Smooth muscle cell (in vitro differentiated cells): ENCODE results near the gene HIC1. TPM values are rescaled to one million over a fixed set of nuclear protein-coding genes. Genes with fewer than 3 reads are reported as not detected.

ENCODE experiments used
- DNase-seq: peaks from one replicate; lab custom pipeline; 2025; ENCODE audit not compliant: unreplicated experiment; lab: John Stamatoyannopoulos, UW
- H2AFZ ChIP-seq: fragments of 200-600 bp; sonication (generic); 2 replicates; pipeline ENCODE4 v1.6.0; 2016; ENCODE audit warnings: antibody characterized with exemption, low read depth, mild to moderate bottlenecking
- H3F3A ChIP-seq: fragments of 200-600 bp; sonication (generic); 2 replicates; pipeline ENCODE4 v1.6.0; 2017; ENCODE audit warnings: antibody characterized with exemption, low read depth
- H3K27ac ChIP-seq: fragments of 200-600 bp; sonication (generic); 2 replicates; pipeline ENCODE4 v1.5.1; 2016; ENCODE audit warnings: low read depth, mild to moderate bottlenecking
- H3K27me3 ChIP-seq: fragments of 200-600 bp; sonication (generic); 2 replicates; pipeline ENCODE4 v1.6.1; 2016; ENCODE audit warnings: low read depth, mild to moderate bottlenecking
- H3K36me3 ChIP-seq: fragments of 200-600 bp; sonication (generic); 2 replicates; pipeline ENCODE4 v1.5.1; 2016; ENCODE audit warnings: low read depth
- H3K4me1 ChIP-seq: fragments of 200-600 bp; sonication (generic); 2 replicates; pipeline ENCODE4 v1.5.1; 2016; ENCODE audit warnings: low read depth
- H3K4me2 ChIP-seq: fragments of 200-600 bp; sonication (generic); 2 replicates; pipeline ENCODE4 v1.6.0; 2016; ENCODE audit warnings: mild to moderate bottlenecking
- H3K4me3 ChIP-seq: fragments of 200-600 bp; sonication (generic); 2 replicates; pipeline ENCODE4 v1.5.1; 2016; ENCODE audit warnings: mild to moderate bottlenecking
- H3K79me2 ChIP-seq: fragments of 200-600 bp; sonication (generic); 2 replicates; pipeline ENCODE4 v1.6.0; 2016; ENCODE audit warnings: low read depth, mild to moderate bottlenecking
- H3K9ac ChIP-seq: fragments of 200-600 bp; sonication (generic); 2 replicates; pipeline ENCODE4 v1.6.0; 2016; ENCODE audit warnings: low read depth
- H3K9me3 ChIP-seq: fragments of 200-600 bp; sonication (generic); replicated peaks from 2 replicates; pipeline ENCODE4 v1.5.1; 2016; ENCODE audit warnings: low read depth
- H4K20me1 ChIP-seq: fragments of 200-600 bp; sonication (generic); 2 replicates; pipeline ENCODE4 v1.6.0; 2016; ENCODE audit warnings: low read depth
- WGBS: methylation state at CpG from one replicate; pipeline ENCODE4 v1.1.7; 2016; ENCODE audit warnings: low lambda C conversion rate; 5-methylcytosine and 5-hydroxymethylcytosine counted together
- polyA plus RNA-seq: library from polyadenylated mRNA; unstranded; fragments of >200 nt; fragmentation: Nextera tagmentation; extraction: Ambion mirVana; gene quantifications from 2 replicates; pipeline ENCODE4 v1.2.1, GENCODE V29; 2016
- total RNA-seq: library from RNA; depleted of rRNA; stranded (reverse); fragments of >200 nt; gene quantifications from 2 replicates; pipeline ENCODE4 v1.2.3, GENCODE V29; 2014
- TF ChIP-seq, protein P1 (sequence below): fragments of 200-600 bp; sonication (generic); IDR thresholded peaks from 2 replicates; pipeline ENCODE4 v1.5.1; 2017; ENCODE audit warnings: borderline replicate concordance, mild to moderate bottlenecking, antibody characterized with exemption; ENCODE audit not compliant: insufficient read depth, poor library complexity, severe bottlenecking

The HIC1 gene
- total and polyA plus RNA-seq, 2 experiments from 2014 or later: 2.9 to 5.2 TPM

DNA sequence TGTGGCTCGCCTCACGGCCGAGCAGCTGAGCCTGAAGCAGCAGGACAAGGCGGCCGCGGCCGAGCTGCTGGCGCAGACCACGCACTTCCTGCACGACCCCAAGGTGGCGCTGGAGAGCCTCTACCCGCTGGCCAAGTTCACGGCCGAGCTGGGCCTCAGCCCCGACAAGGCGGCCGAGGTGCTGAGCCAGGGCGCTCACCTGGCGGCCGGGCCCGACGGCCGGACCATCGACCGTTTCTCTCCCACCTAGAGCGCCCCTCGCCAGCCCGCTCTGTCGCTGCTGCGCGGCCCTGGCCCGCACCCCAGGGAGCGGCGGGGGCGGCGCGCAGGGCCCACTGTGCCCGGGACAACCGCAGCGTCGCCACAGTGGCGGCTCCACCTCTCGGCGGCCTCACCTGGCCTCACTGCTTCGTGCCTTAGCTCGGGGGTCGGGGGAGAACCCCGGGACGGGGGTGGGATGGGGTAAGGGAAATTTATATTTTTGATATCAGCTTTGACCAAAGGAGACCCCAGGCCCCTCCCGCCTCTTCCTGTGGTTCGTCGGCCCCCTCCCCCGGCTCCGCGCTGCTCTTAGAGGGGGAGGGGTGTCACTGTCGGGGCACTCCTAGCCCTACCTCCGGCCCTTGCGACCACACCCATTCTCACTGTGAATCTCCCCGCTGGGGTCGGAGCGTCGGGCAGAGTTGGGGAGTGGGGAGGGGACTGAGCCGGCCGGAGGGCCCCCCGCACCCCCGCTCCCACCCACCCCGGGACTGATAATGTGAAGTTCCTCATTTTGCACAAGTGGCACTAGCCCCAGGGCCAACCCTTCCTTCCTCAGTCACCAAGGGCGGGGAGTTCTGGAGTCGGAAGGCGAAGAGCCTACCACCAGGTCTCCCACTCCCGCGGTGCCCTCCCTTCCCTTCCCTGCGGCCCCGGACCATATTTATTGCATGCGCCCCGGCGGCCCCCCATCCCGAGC lies 4.0 kb downstream of the HIC1 start:
- Histone ChIP-seq H3K4me1 (peaks cover 22% of the 10 kb centered on the region), H3F3A (peaks cover 12% of the 10 kb centered on the region), H2AFZ (no peak overlapping the region), H3K27ac (no peak overlapping the region), H3K4me3 (no peak overlapping the region), H3K79me2 (peaks cover 4% of the 10 kb centered on the region), H3K4me2 (no peak overlapping the region), H3K9ac (no peak overlapping the region), H3K36me3 (no peaks in the 10 kb centered on the region), H3K27me3 (peaks cover 29% of the 10 kb centered on the region), H4K20me1 (peaks cover 25% of the 10 kb centered on the region), H3K9me3 (no peaks in the 10 kb centered on the region)
- WGBS: 50% methylated on average over 52 of the region's 78 CpGs
- TF ChIP-seq, protein P1, sequence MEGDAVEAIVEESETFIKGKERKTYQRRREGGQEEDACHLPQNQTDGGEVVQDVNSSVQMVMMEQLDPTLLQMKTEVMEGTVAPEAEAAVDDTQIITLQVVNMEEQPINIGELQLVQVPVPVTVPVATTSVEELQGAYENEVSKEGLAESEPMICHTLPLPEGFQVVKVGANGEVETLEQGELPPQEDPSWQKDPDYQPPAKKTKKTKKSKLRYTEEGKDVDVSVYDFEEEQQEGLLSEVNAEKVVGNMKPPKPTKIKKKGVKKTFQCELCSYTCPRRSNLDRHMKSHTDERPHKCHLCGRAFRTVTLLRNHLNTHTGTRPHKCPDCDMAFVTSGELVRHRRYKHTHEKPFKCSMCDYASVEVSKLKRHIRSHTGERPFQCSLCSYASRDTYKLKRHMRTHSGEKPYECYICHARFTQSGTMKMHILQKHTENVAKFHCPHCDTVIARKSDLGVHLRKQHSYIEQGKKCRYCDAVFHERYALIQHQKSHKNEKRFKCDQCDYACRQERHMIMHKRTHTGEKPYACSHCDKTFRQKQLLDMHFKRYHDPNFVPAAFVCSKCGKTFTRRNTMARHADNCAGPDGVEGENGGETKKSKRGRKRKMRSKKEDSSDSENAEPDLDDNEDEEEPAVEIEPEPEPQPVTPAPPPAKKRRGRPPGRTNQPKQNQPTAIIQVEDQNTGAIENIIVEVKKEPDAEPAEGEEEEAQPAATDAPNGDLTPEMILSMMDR: peak; percentile 59
- no peak for DNase-seq

DNA sequence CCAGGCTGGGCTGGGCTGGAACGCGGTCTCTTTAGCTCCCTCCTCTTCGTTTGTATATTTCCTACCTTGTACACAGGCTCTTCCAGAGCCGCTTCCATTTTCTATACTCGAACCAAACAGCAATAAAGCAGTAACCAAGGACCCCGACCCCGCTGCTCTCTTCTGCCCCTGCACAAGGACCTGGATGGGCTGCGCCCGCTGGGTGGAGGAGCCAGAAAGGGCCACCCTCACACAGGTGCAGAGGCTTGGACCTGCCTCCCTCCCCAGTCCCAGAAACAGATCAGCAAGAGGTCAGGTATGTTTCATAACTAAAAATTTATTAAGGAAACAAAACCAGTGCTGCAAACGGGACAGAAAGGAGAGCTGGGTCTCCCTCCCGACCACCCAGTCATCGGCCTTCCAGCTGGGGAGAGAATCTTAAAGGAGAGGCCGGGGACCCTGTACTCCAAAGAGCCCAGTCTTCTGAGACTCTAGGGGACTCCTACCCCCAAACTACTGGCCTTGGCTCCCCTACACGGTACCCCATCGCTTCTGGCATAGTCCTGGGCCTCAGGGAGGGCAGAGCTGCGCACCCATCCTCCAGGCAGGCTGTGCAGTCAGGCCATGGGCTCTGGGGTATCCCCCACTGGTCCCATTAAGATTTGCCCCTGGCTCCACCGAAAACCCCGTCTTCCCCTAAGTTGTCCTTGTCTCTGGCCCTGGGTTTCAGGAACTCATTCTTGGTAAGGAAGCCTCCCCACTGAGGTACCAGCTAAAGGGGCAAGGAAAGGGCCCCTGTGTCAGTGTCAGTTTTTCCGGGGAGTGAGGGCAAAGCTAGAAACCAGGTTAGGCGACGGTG lies 4.9 kb downstream of the HIC1 start:
- H3K79me2 ChIP-seq: peaks cover 4% of the 10 kb centered on the region
- no peak overlapping the region for H3K4me3 ChIP-seq
- H2AFZ ChIP-seq: no peak overlapping the region
- TF ChIP-seq, protein P1: no peak
- H3K36me3 ChIP-seq: no peaks in the 10 kb centered on the region
- H3K4me1 ChIP-seq: peaks cover 19% of the 10 kb centered on the region
- no peaks in the 10 kb centered on the region for H3K9me3 ChIP-seq
- no peak overlapping the region for H3K9ac ChIP-seq
- no peak for DNase-seq
- peaks cover 29% of the 10 kb centered on the region for H3K27me3 ChIP-seq
- H3F3A ChIP-seq: peaks cover 12% of the 10 kb centered on the region
- no peak overlapping the region for H3K4me2 ChIP-seq
- peaks cover 21% of the 10 kb centered on the region for H4K20me1 ChIP-seq
- 86% methylated on average over 21 of the region's 21 CpGs for WGBS
- H3K27ac ChIP-seq: no peak overlapping the region

DNA sequence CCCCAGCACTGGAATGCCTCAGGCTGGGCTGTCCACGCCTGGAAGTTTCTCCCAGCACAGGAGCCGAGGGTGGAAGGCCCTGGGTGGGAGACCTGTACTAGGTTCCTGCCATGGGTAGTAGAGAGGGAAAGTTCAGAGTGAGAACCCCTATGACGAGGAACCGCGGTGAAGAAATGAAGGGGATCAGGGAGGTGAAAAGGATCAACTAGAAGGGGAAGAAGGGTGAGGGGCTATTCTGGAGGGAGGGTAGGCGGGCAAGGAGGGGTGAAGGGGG lies 5.4 kb downstream of the HIC1 start:
- Histone ChIP-seq H3K4me3 (no peak overlapping the region), H3K27ac (no peak overlapping the region), H2AFZ (no peak overlapping the region), H3K79me2 (peaks cover 4% of the 10 kb centered on the region), H3K9me3 (no peaks in the 10 kb centered on the region), H3K36me3 (no peaks in the 10 kb centered on the region), H3K27me3 (peaks cover 25% of the 10 kb centered on the region), H4K20me1 (peaks cover 21% of the 10 kb centered on the region), H3K4me2 (no peak overlapping the region), H3K9ac (no peak overlapping the region), H3K4me1 (peaks cover 19% of the 10 kb centered on the region), H3F3A (peaks cover 12% of the 10 kb centered on the region)
- TF ChIP-seq, protein P1: no peak
- no peak for DNase-seq
- WGBS: 94% methylated on average over 5 of the region's 6 CpGs
